Measurements from ENCODE around the gene DGAT2.

- TF ChIP-seq EZH2 (IDR thresholded peaks at IDR 0.05; ENCODE audit: low read depth), result no peak
- TF ChIP-seq, protein P1, sequence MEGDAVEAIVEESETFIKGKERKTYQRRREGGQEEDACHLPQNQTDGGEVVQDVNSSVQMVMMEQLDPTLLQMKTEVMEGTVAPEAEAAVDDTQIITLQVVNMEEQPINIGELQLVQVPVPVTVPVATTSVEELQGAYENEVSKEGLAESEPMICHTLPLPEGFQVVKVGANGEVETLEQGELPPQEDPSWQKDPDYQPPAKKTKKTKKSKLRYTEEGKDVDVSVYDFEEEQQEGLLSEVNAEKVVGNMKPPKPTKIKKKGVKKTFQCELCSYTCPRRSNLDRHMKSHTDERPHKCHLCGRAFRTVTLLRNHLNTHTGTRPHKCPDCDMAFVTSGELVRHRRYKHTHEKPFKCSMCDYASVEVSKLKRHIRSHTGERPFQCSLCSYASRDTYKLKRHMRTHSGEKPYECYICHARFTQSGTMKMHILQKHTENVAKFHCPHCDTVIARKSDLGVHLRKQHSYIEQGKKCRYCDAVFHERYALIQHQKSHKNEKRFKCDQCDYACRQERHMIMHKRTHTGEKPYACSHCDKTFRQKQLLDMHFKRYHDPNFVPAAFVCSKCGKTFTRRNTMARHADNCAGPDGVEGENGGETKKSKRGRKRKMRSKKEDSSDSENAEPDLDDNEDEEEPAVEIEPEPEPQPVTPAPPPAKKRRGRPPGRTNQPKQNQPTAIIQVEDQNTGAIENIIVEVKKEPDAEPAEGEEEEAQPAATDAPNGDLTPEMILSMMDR (conservative IDR thresholded peaks at IDR 0.05), result no peak
These were observed 6.4 kb upstream of the DGAT2 start for GRCh38 chr11:75762158-75762557.
